GM12864 (cell line): ENCODE data around the gene TRAPPC2L.

Source experiments
- DNase-seq: peaks from one replicate; pipeline ENCODE4 v3.0.0-alpha.2; 2011; ENCODE audit warnings: low read depth
- H3K4me3 ChIP-seq: 2 replicates; pipeline ENCODE4 v1.5.1; 2011; ENCODE audit warnings: mild to moderate bottlenecking, low read depth, low read length, control low read depth
- CTCF ChIP-seq: IDR thresholded peaks from 2 replicates; pipeline ENCODE4 v1.5.1; 2011; ENCODE audit warnings: low read depth, mild to moderate bottlenecking, moderate library complexity, low read length, control low read depth, inconsistent platforms; ENCODE audit errors: missing control alignments

Gene TRAPPC2L

GRCh38 chr16:88815227-88815626, 41.7 kb upstream of the TRAPPC2L start:
- TF ChIP-seq CTCF, result no peak
- H3K4me3 ChIP-seq, result no peak overlapping the region
- no peak for DNase-seq

GRCh38 chr16:88815901-88816589, 40.9 kb upstream of the TRAPPC2L start:
- DNase-seq, result no peak
- peak; percentile 87 for TF ChIP-seq CTCF
- no peak overlapping the region for H3K4me3 ChIP-seq

GRCh38 chr16:88816736-88817535, 40.0 kb upstream of the TRAPPC2L start:
- no peak for TF ChIP-seq CTCF
- no peak overlapping the region for H3K4me3 ChIP-seq
- DNase-seq, result no peak

GRCh38 chr16:88817785-88818574, 38.9 kb upstream of the TRAPPC2L start:
- no peak for DNase-seq
- no peak for TF ChIP-seq CTCF
- no peak overlapping the region for H3K4me3 ChIP-seq

- no peak overlapping the region for H3K4me3 ChIP-seq
- DNase-seq, result no peak
- TF ChIP-seq CTCF, result no peak
Measured at GRCh38 chr16:88818575-88818874, 38.4 kb upstream of the TRAPPC2L start.

- TF ChIP-seq CTCF, result no peak
- no peak for DNase-seq
- no peak overlapping the region for H3K4me3 ChIP-seq
Measured at GRCh38 chr16:88819126-88819525, 37.8 kb upstream of the TRAPPC2L start.
